ENCODE results near the gene SSX2B.
"Not testable (repeated sequence)": the region's sequence is repeated elsewhere in the genome, so short reads cannot be mapped to it uniquely, and the experiment has no call there.

Gene SSX2B, protein sequence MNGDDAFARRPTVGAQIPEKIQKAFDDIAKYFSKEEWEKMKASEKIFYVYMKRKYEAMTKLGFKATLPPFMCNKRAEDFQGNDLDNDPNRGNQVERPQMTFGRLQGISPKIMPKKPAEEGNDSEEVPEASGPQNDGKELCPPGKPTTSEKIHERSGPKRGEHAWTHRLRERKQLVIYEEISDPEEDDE

DNA sequence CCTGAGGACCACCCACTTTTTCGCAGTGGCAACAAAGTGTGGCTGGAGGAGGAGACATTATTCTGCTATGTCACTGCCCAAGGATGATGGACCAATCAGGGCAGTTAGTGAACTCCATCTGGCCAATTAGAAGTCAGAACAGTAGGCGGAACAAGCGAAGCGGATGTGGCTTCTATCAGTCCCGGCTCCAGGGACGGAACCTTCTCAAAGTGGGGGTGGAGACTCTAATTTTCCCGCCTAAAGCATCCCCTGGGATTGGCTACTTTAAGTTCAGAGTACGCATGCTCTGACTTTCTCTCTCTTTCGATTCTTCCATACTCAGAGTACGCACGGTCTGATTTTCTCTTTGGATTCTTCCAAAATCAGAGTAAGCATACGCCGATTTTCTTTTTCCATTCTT lies at the start of gene SSX2B:
TSS of gene SSX2B (plus strand) at position 301 of the 400 bp plus-strand sequence. CDS start 1,429 bp downstream, outside the sequence.
- DNase-seq (ENCODE audit: low read depth), result not testable (repeated sequence)

- not testable (repeated sequence) for DNase-seq (ENCODE audit: low read depth)
Measured at GRCh38 chrX:52707078-52707477, 44.0 kb upstream of the SSX2B start, which contains the start of gene SSX2. Gene SSX2 (minus strand): TSS chrX:52707178. CDS start chrX:52705749, 1,429 bp downstream.

GRCh38 chrX:52765983-52766382 lies 14.9 kb downstream of the SSX2B start:
- DNase-seq (ENCODE audit: low read depth), result not testable (repeated sequence)

DNA sequence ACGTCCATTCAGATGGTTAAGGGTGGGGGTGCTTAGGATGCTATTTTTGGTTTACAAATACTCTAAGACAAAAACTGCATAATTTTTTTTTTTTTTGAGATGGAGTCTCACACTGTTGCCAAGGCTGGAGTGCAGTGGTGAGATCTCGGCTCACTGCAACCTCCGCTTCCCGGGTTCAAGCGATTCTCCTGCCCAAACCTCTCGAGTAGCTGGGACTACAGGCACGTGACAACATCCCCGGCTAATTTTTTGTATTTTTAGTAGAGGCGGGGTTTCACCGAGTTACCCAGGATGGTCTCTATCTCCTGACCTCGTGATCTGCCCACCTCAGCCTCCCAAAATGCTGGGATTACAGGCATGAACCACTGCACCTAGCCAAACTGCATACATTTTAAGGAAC lies 22.5 kb downstream of the SSX2B start:
- not testable (repeated sequence) for DNase-seq (ENCODE audit: low read depth)

DNA sequence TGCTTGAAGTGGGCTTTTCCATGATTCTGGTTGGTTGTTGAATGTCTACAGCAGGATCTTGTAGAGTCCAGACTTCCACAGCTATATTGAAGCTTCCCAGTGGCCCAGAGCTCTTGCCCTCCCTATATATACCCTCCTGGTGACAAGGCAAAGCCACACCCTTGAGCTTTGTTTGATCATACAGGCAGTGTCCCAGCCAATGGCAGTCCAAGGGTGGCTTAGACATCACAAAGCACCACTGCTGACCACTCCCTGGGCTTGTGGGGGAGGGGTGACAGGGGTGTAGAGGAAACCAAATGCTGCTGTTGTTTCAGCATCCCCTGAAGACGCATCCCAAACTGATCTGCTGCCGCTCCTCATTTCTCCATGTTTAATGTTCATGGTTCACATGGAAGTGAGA lies 46.3 kb downstream of the SSX2B start, which contains the start of gene SPANXN5:
TSS of gene SPANXN5 (minus strand) at position 101 of the 400 bp plus-strand sequence. CDS start at position 22, 79 bp downstream.
- DNase-seq (ENCODE audit: low read depth), result not testable (repeated sequence)

DNA sequence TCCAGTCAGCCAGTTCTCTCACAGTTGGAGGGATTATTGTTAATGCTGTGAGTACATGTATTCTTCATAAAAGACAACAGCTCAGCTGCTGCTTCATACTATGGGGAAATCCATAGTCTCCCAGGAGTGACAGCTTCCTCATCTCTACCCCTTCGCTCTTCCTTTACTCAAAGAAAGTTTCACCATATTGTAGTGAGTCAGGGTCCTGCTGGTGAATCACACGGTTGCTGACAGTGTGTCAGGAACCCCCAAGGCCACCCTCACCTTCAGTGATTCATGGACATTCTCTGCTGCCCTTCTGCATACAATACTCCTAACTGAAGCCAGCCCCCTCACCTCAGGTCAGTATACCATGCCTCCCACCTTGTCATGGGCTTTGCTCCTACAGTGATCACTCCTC lies 53.8 kb downstream of the SSX2B start:
- DNase-seq (ENCODE audit: low read depth), result not testable (repeated sequence)
